GM12865 (cell line): ENCODE data around the gene TMCC1.

Experiments
- DNase-seq: peaks from one replicate; pipeline ENCODE4 v3.0.0; 2010; ENCODE audit warnings: low read depth
- H3K4me3 ChIP-seq: 2 replicates; pipeline ENCODE4 v1.5.1; 2011; ENCODE audit warnings: mild to moderate bottlenecking, low read depth, low read length, control low read depth
- TF ChIP-seq, protein P1 (sequence below): IDR thresholded peaks from 2 replicates; pipeline ENCODE4 v1.5.1; 2011; ENCODE audit warnings: low read length, control low read depth, low read depth, inconsistent platforms; ENCODE audit not compliant: insufficient read depth; ENCODE audit errors: missing control alignments

The TMCC1 gene

GRCh38 chr3:129855170-129855831, 38.2 kb downstream of the TMCC1 start:
- no peak for DNase-seq
- TF ChIP-seq, protein P1, sequence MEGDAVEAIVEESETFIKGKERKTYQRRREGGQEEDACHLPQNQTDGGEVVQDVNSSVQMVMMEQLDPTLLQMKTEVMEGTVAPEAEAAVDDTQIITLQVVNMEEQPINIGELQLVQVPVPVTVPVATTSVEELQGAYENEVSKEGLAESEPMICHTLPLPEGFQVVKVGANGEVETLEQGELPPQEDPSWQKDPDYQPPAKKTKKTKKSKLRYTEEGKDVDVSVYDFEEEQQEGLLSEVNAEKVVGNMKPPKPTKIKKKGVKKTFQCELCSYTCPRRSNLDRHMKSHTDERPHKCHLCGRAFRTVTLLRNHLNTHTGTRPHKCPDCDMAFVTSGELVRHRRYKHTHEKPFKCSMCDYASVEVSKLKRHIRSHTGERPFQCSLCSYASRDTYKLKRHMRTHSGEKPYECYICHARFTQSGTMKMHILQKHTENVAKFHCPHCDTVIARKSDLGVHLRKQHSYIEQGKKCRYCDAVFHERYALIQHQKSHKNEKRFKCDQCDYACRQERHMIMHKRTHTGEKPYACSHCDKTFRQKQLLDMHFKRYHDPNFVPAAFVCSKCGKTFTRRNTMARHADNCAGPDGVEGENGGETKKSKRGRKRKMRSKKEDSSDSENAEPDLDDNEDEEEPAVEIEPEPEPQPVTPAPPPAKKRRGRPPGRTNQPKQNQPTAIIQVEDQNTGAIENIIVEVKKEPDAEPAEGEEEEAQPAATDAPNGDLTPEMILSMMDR = no peak
- H3K4me3 ChIP-seq = no peak overlapping the region

DNA sequence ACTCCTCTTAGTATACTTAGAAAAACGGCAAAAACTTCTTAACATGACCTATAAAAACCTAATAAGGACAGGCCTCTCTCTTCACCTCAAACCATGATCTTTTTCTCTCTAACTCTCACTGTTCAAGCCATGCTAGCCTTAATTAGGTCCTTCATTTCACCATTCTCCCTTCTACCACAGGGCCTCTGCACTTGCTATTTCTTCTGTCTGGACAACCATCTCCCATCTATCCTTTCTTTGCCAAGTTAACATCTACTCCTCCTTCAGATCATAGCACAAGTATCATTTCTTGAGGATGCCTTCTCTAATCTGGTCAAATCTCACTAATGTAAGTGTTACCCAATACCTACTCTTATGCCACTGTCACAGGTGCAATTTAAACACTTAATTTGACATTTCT, 39.1 kb downstream of the TMCC1 start:
- no peak for DNase-seq
- TF ChIP-seq, protein P1 = no peak
- H3K4me3 ChIP-seq = no peak overlapping the region

GRCh38 chr3:129845956-129846355, 47.6 kb downstream of the TMCC1 start:
- TF ChIP-seq, protein P1 = no peak
- DNase-seq = no peak
- no peak overlapping the region for H3K4me3 ChIP-seq

GRCh38 chr3:129840707-129841360, 52.7 kb downstream of the TMCC1 start:
- DNase-seq = no peak
- H3K4me3 ChIP-seq = no peak overlapping the region
- TF ChIP-seq, protein P1 = no peak

- TF ChIP-seq, protein P1 = no peak
- no peak overlapping the region for H3K4me3 ChIP-seq
- no peak for DNase-seq
Measured at GRCh38 chr3:129838086-129838485, 55.4 kb downstream of the TMCC1 start.

DNA sequence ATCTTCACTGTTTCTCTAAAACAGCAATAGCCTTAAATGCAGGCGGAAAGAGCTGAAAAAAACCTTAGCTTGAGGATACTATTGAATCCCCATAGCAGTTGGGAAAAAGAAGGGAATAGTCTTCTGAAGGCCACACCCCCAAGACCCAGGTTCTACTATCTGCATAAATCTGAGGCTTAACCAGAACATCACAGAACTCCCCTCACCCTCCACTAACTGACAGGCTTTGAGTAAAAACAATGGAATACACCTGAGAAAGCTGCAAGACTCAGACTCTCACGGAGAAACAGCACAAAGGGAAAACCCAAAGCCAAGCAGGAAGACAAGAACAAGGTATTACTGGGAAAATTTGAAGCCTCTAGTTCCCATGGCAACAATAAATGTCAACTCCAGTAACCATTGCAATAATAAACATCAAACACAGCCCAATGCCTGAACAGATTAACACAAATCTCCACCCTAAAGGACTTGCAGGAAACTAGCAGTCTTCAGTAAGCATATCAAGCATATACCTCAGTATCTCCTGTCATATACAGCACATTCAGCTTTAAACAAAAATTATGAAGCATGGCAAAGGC, 56.4 kb downstream of the TMCC1 start:
- TF ChIP-seq, protein P1 = no peak
- no peak overlapping the region for H3K4me3 ChIP-seq
- no peak for DNase-seq
